Progenitor cell of endocrine pancreas (in vitro differentiated cells): ENCODE results near the gene AMDHD2. TPM values are rescaled to one million over a fixed set of nuclear protein-coding genes. Genes with fewer than 3 reads are reported as not detected.
A peak's percentile ranks its signal among the peaks of the same experiment; 100 is the strongest.

Experiments
- DNase-seq: peaks from one replicate; pipeline ENCODE4 v3.0.0; 2021; ENCODE audit warnings: low spot score; ENCODE audit not compliant: unreplicated experiment
- H3K27ac Mint-ChIP-seq: 2 replicates; pipeline ENCODE4 v1.8.0; 2021; ENCODE audit warnings: mild to moderate bottlenecking, moderate library complexity, mixed read lengths
- H3K27me3 Mint-ChIP-seq: 2 replicates; pipeline ENCODE4 v1.8.0; 2021; ENCODE audit warnings: mixed read lengths
- H3K36me3 Mint-ChIP-seq: 2 replicates; pipeline ENCODE4 v1.8.0; 2022; ENCODE audit warnings: mixed read lengths; ENCODE audit not compliant: insufficient read depth
- H3K4me1 Mint-ChIP-seq: 2 replicates; pipeline ENCODE4 v1.8.0; 2021; ENCODE audit warnings: low read depth, mixed read lengths
- H3K4me3 Mint-ChIP-seq: 2 replicates; pipeline ENCODE4 v1.8.0; 2021; ENCODE audit warnings: low read depth, mild to moderate bottlenecking, moderate library complexity, mixed read lengths
- H3K9me3 Mint-ChIP-seq: 2 replicates; pipeline ENCODE4 v1.8.0; 2021; ENCODE audit warnings: low read depth, mixed read lengths
- CTCF ChIP-seq: fragments of 200-600 bp; sonication (generic); IDR thresholded peaks from one replicate; pipeline ENCODE4 v1.5.0; 2021; ENCODE audit warnings: antibody characterized with exemption, mild to moderate bottlenecking; ENCODE audit not compliant: unreplicated experiment
- total RNA-seq: library from RNA; stranded (reverse); gene quantifications from 2 replicates; pipeline ENCODE4 v1.2.1, GENCODE V29; 2021

Gene AMDHD2
- total RNA-seq, 1 donor from 2014 or later = 40.8 TPM

- no peaks in the 10 kb centered on the region for H3K27me3 Mint-ChIP-seq
- H3K4me3 Mint-ChIP-seq = peak overlapping the region; percentile 94
- peaks cover 2% of the 10 kb centered on the region for H3K36me3 Mint-ChIP-seq
- H3K27ac Mint-ChIP-seq = peak overlapping the region; percentile 98
- peaks cover 36% of the 10 kb centered on the region for H3K4me1 Mint-ChIP-seq
- no peaks in the 10 kb centered on the region for H3K9me3 Mint-ChIP-seq
- TF ChIP-seq CTCF = no peak
- DNase-seq = peak; percentile 39
Measured at GRCh38 chr16:2514333-2515179, 5.6 kb upstream of the AMDHD2 start.

- H3K36me3 Mint-ChIP-seq = peaks cover 2% of the 10 kb centered on the region
- no peak for DNase-seq
- H3K27ac Mint-ChIP-seq = peak overlapping the region; percentile 98
- no peaks in the 10 kb centered on the region for H3K9me3 Mint-ChIP-seq
- no peaks in the 10 kb centered on the region for H3K27me3 Mint-ChIP-seq
- H3K4me1 Mint-ChIP-seq = peaks cover 40% of the 10 kb centered on the region
- no peak for TF ChIP-seq CTCF
- peak overlapping the region; percentile 94 for H3K4me3 Mint-ChIP-seq
Measured at GRCh38 chr16:2515180-2515851, 4.9 kb upstream of the AMDHD2 start.

GRCh38 chr16:2516391-2517240, 3.6 kb upstream of the AMDHD2 start:
- peaks cover 2% of the 10 kb centered on the region for H3K36me3 Mint-ChIP-seq
- H3K27ac Mint-ChIP-seq = peak overlapping the region; percentile 93
- peak overlapping the region; percentile 94 for H3K4me3 Mint-ChIP-seq
- H3K4me1 Mint-ChIP-seq = peaks cover 42% of the 10 kb centered on the region
- DNase-seq = no peak
- TF ChIP-seq CTCF = no peak
- H3K9me3 Mint-ChIP-seq = no peaks in the 10 kb centered on the region
- no peaks in the 10 kb centered on the region for H3K27me3 Mint-ChIP-seq

- DNase-seq = no peak
- H3K27me3 Mint-ChIP-seq = no peaks in the 10 kb centered on the region
- H3K9me3 Mint-ChIP-seq = no peaks in the 10 kb centered on the region
- H3K27ac Mint-ChIP-seq = peak overlapping the region; percentile 93
- H3K36me3 Mint-ChIP-seq = peaks cover 2% of the 10 kb centered on the region
- H3K4me3 Mint-ChIP-seq = no peak overlapping the region
- peaks cover 31% of the 10 kb centered on the region for H3K4me1 Mint-ChIP-seq
- TF ChIP-seq CTCF = no peak
Measured at GRCh38 chr16:2517954-2518605, 2.1 kb upstream of the AMDHD2 start.
